ENCODE measurements around the gene ACIN1. TPM values are rescaled to one million over a fixed set of nuclear protein-coding genes. Genes with fewer than 3 reads are reported as not detected.

The ACIN1 gene
- total RNA-seq, 6 donors from 2014 or later: 91.1 to 350 (median 139) TPM

DNA sequence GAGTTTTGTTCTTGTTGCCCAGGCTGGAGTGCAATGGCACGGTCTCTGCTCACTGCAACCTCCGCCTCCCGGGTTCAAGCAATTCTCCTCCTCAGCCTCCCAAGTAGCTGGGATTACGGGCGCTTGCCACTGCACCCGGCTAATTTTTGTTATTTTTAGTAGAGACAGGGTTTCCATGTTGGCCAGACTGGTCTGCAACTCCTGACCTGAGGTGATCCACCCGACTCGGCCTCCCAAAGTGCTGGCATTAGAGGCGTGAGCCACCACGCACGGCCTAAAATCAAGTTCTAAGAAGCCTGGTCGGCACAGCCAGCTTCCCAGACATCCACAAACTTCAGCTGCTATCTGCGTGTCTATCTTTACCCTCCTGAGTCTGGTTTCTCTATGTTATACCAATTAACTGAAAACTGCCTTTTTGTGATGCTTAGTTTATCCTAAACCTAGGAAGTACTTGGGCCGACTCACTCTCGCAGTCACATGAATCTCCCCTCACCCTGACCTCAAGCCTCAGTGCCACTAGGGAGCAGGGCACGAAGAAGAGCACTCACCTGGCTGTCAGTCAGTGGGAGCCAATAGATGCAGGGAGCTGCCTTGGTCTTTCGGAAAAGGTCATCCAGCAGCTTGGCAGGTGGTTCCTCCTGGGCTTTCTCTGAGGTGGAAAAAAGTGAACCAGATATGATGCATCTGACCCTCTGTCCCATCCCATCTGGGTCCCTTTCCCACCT is 34.2 kb downstream of the ACIN1 start:
- no peaks in the 10 kb centered on the region for H3K27me3 ChIP-seq
- peaks cover 24 to 29% (median 28%) of the 10 kb centered on the region in 4 donors for H3K4me1 ChIP-seq
- no peak for ATAC-seq (ENCODE audit: low FRiP score in 2 of 2)
- 94 to 96% methylated on average over 17 of the region's 17 CpGs for WGBS, 2 donors
- peak in 1 of 2 donors; percentile 3 for DNase-seq
- no peak overlapping the region for H3K27ac ChIP-seq
- no peaks in the 10 kb centered on the region for H3K9me3 ChIP-seq
- peaks cover 44 to 75% (median 68%) of the 10 kb centered on the region in 4 donors for H3K36me3 ChIP-seq
- H3K4me3 ChIP-seq: no peak overlapping the region
- no peak for TF ChIP-seq POLR2AphosphoS5 (IDR thresholded peaks at IDR 0.05)
- no peak for TF ChIP-seq EP300 (IDR thresholded peaks at IDR 0.05)
- no peak for TF ChIP-seq POLR2A (IDR thresholded peaks at IDR 0.05)
- TF ChIP-seq, protein P1, sequence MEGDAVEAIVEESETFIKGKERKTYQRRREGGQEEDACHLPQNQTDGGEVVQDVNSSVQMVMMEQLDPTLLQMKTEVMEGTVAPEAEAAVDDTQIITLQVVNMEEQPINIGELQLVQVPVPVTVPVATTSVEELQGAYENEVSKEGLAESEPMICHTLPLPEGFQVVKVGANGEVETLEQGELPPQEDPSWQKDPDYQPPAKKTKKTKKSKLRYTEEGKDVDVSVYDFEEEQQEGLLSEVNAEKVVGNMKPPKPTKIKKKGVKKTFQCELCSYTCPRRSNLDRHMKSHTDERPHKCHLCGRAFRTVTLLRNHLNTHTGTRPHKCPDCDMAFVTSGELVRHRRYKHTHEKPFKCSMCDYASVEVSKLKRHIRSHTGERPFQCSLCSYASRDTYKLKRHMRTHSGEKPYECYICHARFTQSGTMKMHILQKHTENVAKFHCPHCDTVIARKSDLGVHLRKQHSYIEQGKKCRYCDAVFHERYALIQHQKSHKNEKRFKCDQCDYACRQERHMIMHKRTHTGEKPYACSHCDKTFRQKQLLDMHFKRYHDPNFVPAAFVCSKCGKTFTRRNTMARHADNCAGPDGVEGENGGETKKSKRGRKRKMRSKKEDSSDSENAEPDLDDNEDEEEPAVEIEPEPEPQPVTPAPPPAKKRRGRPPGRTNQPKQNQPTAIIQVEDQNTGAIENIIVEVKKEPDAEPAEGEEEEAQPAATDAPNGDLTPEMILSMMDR (IDR thresholded peaks at IDR 0.05): no peak

DNA sequence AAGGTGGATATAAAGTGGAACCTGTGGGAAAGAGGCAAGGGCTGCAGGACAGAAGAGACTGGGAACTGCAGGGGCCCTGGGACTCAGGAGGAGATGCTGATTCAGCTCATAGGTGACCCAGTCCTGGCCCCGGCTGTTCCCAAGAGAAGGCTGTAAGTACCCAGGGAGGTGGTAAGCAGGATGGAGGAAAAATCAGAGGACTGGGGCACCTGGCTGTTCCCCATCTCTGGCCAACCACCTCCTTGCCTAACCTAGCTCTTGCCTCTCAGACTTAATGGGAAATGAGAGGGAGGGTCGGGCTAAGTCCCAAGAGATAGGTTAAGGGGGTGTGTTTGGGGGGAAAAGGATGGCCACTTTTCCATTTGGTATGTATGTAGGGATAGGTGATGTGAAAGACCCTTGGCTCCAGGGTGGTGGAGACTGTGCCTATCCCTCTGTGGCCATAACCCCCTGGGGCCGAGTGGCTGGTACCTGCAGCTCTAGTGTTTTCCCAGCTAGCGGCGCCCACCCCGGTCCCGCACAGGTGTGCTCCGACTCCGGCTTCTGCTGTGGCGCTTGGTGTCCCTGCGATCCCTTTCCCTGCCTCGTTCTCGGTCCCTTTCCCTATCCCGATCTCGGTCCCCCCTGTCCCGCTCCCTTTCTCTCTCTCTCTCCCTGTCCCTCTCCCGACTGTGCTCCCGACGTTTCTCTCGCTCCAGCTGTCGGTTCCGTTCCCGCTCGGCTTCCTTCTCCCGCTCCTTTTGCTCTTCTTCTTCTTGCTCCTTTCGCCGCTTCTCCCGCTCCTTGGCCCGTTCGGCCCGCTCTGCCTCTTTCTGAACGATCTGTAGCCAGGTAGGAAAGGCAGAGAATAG is 36.1 kb downstream of the ACIN1 start:
- peaks cover 24 to 30% (median 28%) of the 10 kb centered on the region in 4 donors for H3K4me1 ChIP-seq
- no peaks in the 10 kb centered on the region for H3K9me3 ChIP-seq
- DNase-seq (peak in 1 of 2 donors; percentile 71), ATAC-seq (ENCODE audit: low FRiP score in 2 of 2) (no peak)
- WGBS, 2 donors: 92 to 94% methylated on average over 32 of the region's 32 CpGs
- H3K27me3 ChIP-seq: no peaks in the 10 kb centered on the region
- no peak overlapping the region for H3K4me3 ChIP-seq
- H3K36me3 ChIP-seq: peaks cover 38 to 57% (median 52%) of the 10 kb centered on the region in 4 donors
- no peak for TF ChIP-seq POLR2A (IDR thresholded peaks at IDR 0.05)
- no peak for TF ChIP-seq EP300 (IDR thresholded peaks at IDR 0.05)
- no peak for TF ChIP-seq POLR2AphosphoS5 (IDR thresholded peaks at IDR 0.05)
- TF ChIP-seq, protein P1 (IDR thresholded peaks at IDR 0.05): no peak
- H3K27ac ChIP-seq: peak overlapping the region in 1 of 4 donors; percentile 82

DNA sequence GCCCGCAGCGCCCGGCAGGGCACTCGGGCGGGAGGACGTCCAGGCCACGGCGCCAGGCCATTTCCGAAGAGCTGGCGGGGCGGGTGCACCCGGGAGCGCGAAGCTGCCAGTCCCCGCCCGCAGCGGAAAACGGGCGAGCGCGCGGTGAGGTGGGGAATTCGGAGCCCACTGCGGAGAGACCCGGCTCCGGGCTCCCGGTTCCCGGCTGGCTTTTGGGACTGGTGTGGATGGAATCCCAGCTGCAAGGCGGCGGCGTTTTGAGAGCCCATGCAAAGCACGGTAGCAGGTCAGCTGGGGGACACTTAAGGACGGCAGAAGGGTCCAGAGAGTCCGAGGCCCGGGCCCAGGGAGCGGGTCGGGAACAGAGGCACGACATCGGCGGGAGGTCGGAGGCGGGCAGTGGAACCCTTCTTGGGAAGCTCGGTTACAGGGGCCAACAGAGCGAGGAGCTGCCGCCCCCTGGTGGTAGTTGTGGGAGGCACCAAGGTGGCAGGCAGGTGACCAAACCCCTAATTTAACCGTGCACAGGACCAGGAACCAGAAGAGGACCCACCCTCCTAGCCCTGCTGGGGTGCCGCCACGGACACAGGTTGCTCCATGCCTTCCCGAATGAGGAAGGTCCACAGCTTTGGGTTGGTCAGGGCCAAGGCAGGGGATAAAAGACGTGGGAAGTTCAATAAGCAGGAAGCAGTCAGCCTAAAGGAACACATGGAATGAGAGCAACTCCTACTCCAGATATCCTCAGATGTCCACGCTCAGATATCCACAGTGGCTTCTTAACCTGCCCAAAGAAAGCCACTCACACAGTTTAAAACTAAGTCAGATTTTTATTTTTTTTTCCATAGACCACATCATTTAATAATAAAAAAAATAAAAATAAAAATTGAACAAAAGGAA is 36.9 kb downstream of the ACIN1 start:
- TF ChIP-seq POLR2AphosphoS5 (IDR thresholded peaks at IDR 0.05) (peak in 1 of 2 donors; percentile 26), EP300 (IDR thresholded peaks at IDR 0.05) (no peak), POLR2A (IDR thresholded peaks at IDR 0.05) (no peak)
- TF ChIP-seq, protein P1 (IDR thresholded peaks at IDR 0.05): peak; percentile 86 to 97 (median 96)
- 1 to 5% methylated on average over 16 to 49 of the region's 51 CpGs for WGBS, 2 donors
- Histone ChIP-seq H3K36me3 (peaks cover 31 to 48% (median 44%) of the 10 kb centered on the region in 4 donors), H3K4me1 (peaks cover 24 to 30% (median 28%) of the 10 kb centered on the region in 4 donors), H3K9me3 (no peaks in the 10 kb centered on the region), H3K27ac (peak overlapping the region; percentile 52 to 82 (median 62)), H3K4me3 (peak overlapping the region; percentile 15 to 88 (median 76)), H3K27me3 (no peaks in the 10 kb centered on the region)
- ATAC-seq (ENCODE audit: low FRiP score in 2 of 2) (peak; percentile 87 to 88), DNase-seq (peak; percentile 90)

DNA sequence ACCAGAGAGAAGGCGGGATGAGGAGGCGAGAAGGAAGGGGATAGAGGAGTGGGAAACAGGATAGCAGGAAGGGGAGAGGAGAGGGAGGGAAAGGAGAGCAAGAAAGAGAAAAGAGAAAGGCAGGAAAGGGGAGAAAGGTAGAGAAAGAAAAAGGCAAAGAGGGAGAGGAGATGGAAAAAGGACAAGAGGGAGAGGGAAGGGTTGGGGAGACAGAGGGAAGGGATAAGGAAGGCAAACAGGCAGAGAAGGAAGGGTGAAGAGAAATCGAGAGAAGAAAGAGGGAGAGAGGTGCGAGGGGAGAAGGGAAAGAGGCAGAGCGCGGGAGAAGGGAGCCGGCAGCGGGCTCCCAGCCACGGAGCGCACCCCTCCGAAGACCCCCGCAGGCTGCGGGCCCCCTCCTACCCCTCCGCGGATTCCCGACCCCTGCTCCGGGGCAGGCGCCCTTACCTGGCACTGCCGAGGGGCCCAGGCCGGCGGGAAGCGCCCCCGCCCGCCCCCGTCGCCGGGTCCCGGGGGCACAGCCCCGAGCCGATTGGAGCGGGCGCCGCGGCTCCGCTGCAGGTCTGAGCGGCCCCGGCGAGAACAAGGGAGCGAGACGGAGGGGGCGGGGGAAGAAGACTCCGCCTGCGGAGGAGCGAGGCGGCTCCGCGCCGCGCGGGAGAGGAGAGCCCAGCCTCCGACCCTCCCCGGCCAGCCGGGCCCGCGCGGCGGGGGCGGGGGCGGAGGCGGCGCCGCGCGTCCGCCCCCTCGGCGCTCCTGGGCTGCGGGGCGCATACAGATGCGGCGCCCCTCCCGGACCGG is 37.8 kb downstream of the ACIN1 start, which contains the start of gene CDH24:
Gene CDH24 (minus strand): TSS at position 565 of the 801 bp plus-strand sequence. CDS start 1,787 bp downstream, outside the sequence.
- no peaks in the 10 kb centered on the region for H3K9me3 ChIP-seq
- no peaks in the 10 kb centered on the region for H3K27me3 ChIP-seq
- peak within 1 kb of the TSS; percentile 30 to 88 (median 76) for H3K4me3 ChIP-seq
- 3 to 5% methylated on average over 23 to 34 of the region's 73 CpGs for WGBS, 2 donors
- H3K27ac ChIP-seq: peak within 1 kb of the TSS; percentile 52 to 82 (median 62)
- H3K36me3 ChIP-seq: peaks cover 23 to 40% (median 35%) of the 10 kb centered on the region in 4 donors
- DNase-seq (peak; percentile 74 to 93), ATAC-seq (ENCODE audit: low FRiP score in 2 of 2) (peak; percentile 17 to 84)
- peaks cover 21 to 26% (median 23%) of the 10 kb centered on the region in 4 donors for H3K4me1 ChIP-seq
- TF ChIP-seq, protein P1 (IDR thresholded peaks at IDR 0.05): no peak
- TF ChIP-seq POLR2AphosphoS5 (IDR thresholded peaks at IDR 0.05): no peak
- no peak for TF ChIP-seq EP300 (IDR thresholded peaks at IDR 0.05)
- TF ChIP-seq POLR2A (IDR thresholded peaks at IDR 0.05): peak in 1 of 4 donors; percentile 25

Data from upper lobe of left lung (tissue), 6 donors.